Measurements from ENCODE around the gene RBM33.

- TF ChIP-seq CTCF (IDR thresholded peaks at IDR 0.05) (no peak), POLR2A (IDR thresholded peaks at IDR 0.05) (no peak), EP300 (IDR thresholded peaks at IDR 0.05; ENCODE audit: low read depth) (no peak), POLR2AphosphoS5 (IDR thresholded peaks at IDR 0.05) (no peak)
Measured at GRCh38 chr7:155745737-155746136, 101.3 kb downstream of the RBM33 start.
